Measurements from ENCODE around the gene TAOK2. TPM values are rescaled to one million over a fixed set of nuclear protein-coding genes. Genes with fewer than 3 reads are reported as not detected.

TAOK2 gene
- total and polyA plus RNA-seq, 2 experiments from 2014 or later, result 13.6 to 57.9 TPM

DNA sequence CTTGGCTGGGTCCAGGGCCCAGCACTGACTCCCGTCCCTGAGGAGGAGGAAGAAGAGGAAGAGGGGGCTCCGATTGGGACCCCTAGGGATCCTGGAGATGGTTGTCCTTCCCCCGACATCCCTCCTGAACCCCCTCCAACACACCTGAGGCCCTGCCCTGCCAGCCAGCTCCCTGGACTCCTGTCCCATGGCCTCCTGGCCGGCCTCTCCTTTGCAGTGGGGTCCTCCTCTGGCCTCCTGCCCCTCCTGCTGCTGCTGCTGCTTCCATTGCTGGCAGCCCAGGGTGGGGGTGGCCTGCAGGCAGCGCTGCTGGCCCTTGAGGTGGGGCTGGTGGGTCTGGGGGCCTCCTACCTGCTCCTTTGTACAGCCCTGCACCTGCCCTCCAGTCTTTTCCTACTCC is 13.3 kb downstream of the TAOK2 start:
- H3K9me2 ChIP-seq (ENCODE audit: insufficient read depth), result no peaks in the 10 kb centered on the region
- peaks cover 6% of the 10 kb centered on the region; the same call in 1 of the 2 replicates for H3F3A ChIP-seq (ENCODE audit: insufficient read depth)
- H3K4me2 ChIP-seq (ENCODE audit: unreplicated experiment), result no peak overlapping the region
- no peak overlapping the region for H2AFZ ChIP-seq
- H3K9me3 ChIP-seq (ENCODE audit: low read depth), result no peaks in the 10 kb centered on the region
- no peak for DNase-seq
- H3K4me1 ChIP-seq (ENCODE audit: insufficient read depth), result no peaks in the 10 kb centered on the region
- no peak overlapping the region for H3K27ac ChIP-seq
- no peak overlapping the region for H3K9ac ChIP-seq
- H3K27me3 ChIP-seq (replicated peaks; ENCODE audit: insufficient read depth), result no peaks in the 10 kb centered on the region
- in situ Hi-C loops (cut with MboI), result no loop called here
- H3K79me2 ChIP-seq (ENCODE audit: insufficient read depth), result 0 out of 2 replicates have a peak, but pooled peaks cover 6% of the 10 kb centered on the region
- peaks cover 24% of the 10 kb centered on the region; the same call in 1 of the 2 replicates for H3K36me3 ChIP-seq (ENCODE audit: low read depth)
- TF ChIP-seq EZH2 (IDR thresholded peaks at IDR 0.05; ENCODE audit: insufficient read depth, poor library complexity, severe bottlenecking), result no peak
- no peak for TF ChIP-seq EZH2phosphoT487 (IDR thresholded peaks at IDR 0.05; ENCODE audit: insufficient read depth, low read depth)
- no peak overlapping the region for H3K4me3 ChIP-seq
- no peaks in the 10 kb centered on the region for H4K20me1 ChIP-seq (ENCODE audit: insufficient read depth)
- 100% methylated on average over 4 to 5 of the region's 5 CpGs for WGBS, 2 experiments (ENCODE audit: low coverage in 1 of 2, low lambda C conversion rate in 2 of 2, missing lambda C conversion rate in 2 of 2)

DNA sequence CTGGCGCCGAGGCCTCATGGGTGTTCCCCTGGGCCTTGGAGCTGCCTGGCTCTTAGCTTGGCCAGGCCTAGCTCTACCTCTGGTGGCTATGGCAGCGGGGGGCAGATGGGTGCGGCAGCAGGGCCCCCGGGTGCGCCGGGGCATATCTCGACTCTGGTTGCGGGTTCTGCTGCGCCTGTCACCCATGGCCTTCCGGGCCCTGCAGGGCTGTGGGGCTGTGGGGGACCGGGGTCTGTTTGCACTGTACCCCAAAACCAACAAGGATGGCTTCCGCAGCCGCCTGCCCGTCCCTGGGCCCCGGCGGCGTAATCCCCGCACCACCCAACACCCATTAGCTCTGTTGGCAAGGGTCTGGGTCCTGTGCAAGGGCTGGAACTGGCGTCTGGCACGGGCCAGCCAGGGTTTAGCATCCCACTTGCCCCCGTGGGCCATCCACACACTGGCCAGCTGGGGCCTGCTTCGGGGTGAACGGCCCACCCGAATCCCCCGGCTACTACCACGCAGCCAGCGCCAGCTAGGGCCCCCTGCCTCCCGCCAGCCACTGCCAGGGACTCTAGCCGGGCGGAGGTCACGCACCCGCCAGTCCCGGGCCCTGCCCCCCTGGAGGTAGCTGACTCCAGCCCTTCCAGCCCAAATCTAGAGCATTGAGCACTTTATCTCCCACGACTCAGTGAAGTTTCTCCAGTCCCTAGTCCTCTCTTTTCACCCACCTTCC is 13.9 kb downstream of the TAOK2 start:
- 97 to 99% methylated on average over 28 to 35 of the region's 35 CpGs for WGBS, 2 experiments (ENCODE audit: low coverage in 1 of 2, low lambda C conversion rate in 2 of 2, missing lambda C conversion rate in 2 of 2)
- Histone ChIP-seq H3K9ac (no peak overlapping the region), H3K27ac (no peak overlapping the region), H3K4me3 (no peak overlapping the region), H3K36me3 (ENCODE audit: low read depth) (peaks cover 21% of the 10 kb centered on the region; the same call in 1 of the 2 replicates), H3K79me2 (ENCODE audit: insufficient read depth) (0 out of 2 replicates have a peak, but pooled peaks cover 6% of the 10 kb centered on the region), H3K4me2 (ENCODE audit: unreplicated experiment) (no peak overlapping the region), H3F3A (ENCODE audit: insufficient read depth) (peaks cover 6% of the 10 kb centered on the region; the same call in 1 of the 2 replicates), H3K27me3 (replicated peaks; ENCODE audit: insufficient read depth) (no peaks in the 10 kb centered on the region), H2AFZ (no peak overlapping the region), H4K20me1 (ENCODE audit: insufficient read depth) (no peaks in the 10 kb centered on the region), H3K9me2 (ENCODE audit: insufficient read depth) (no peaks in the 10 kb centered on the region), H3K9me3 (ENCODE audit: low read depth) (no peaks in the 10 kb centered on the region), H3K4me1 (ENCODE audit: insufficient read depth) (no peaks in the 10 kb centered on the region)
- in situ Hi-C loops (cut with MboI), result no loop called here
- no peak for TF ChIP-seq EZH2phosphoT487 (IDR thresholded peaks at IDR 0.05; ENCODE audit: insufficient read depth, low read depth)
- TF ChIP-seq EZH2 (IDR thresholded peaks at IDR 0.05; ENCODE audit: insufficient read depth, poor library complexity, severe bottlenecking), result no peak
- no peak for DNase-seq

DNA sequence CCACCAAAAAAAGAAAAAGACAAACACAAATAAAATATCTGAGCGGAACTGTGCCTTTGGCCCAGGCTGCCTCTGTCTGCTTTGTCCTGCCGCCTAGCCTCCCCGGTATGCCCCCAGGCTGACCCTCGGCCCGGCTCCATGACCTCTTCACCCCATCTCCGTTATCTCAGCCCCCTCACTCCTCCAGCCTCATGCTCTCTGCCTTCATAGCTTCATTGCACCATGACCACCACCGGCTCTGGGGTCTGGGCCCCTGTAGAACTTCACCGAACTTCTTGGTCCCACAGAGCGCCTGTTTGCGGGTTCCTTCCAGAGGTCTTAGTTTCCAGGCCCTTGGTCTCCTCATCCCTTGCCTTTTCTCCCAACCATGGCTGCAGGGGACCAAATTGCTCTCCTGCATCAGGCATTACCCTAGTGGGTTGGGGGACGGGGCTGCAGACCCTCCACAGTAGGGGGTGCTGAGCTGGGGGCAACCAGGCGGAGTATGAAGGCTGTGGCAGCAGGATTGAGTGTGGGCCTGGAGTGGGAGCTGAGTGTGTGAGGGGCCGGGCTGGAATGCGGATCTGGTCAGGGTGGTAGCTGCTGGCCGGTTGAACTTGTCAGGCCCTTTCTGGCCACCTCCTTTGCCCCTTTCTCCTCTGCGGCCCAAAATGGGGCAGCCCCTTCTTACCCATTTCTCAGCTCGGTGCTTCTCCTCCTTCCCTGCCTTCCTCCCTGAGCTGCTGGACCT is 14.8 kb downstream of the TAOK2 start:
- no peaks in the 10 kb centered on the region for H3K9me3 ChIP-seq (ENCODE audit: low read depth)
- no peaks in the 10 kb centered on the region for H4K20me1 ChIP-seq (ENCODE audit: insufficient read depth)
- no peak overlapping the region for H3K4me2 ChIP-seq (ENCODE audit: unreplicated experiment)
- 82 to 84% methylated on average over 17 of the region's 17 CpGs for WGBS, 2 experiments (ENCODE audit: low coverage in 1 of 2, low lambda C conversion rate in 2 of 2, missing lambda C conversion rate in 2 of 2)
- H3K9me2 ChIP-seq (ENCODE audit: insufficient read depth), result no peaks in the 10 kb centered on the region
- TF ChIP-seq EZH2 (IDR thresholded peaks at IDR 0.05; ENCODE audit: insufficient read depth, poor library complexity, severe bottlenecking) (no peak), EZH2phosphoT487 (IDR thresholded peaks at IDR 0.05; ENCODE audit: insufficient read depth, low read depth) (no peak)
- H3K79me2 ChIP-seq (ENCODE audit: insufficient read depth), result 0 out of 2 replicates have a peak, but pooled peaks cover 6% of the 10 kb centered on the region
- H3K4me3 ChIP-seq, result no peak overlapping the region
- no peaks in the 10 kb centered on the region for H3K27me3 ChIP-seq (replicated peaks; ENCODE audit: insufficient read depth)
- in situ Hi-C loops (cut with MboI), result no loop called here
- DNase-seq, result no peak
- H3K27ac ChIP-seq, result no peak overlapping the region
- peaks cover 13% of the 10 kb centered on the region; the same call in 1 of the 2 replicates for H3F3A ChIP-seq (ENCODE audit: insufficient read depth)
- no peak overlapping the region for H2AFZ ChIP-seq
- H3K4me1 ChIP-seq (ENCODE audit: insufficient read depth), result no peaks in the 10 kb centered on the region
- peaks cover 21% of the 10 kb centered on the region; the same call in 1 of the 2 replicates for H3K36me3 ChIP-seq (ENCODE audit: low read depth)
- no peak overlapping the region for H3K9ac ChIP-seq

DNA sequence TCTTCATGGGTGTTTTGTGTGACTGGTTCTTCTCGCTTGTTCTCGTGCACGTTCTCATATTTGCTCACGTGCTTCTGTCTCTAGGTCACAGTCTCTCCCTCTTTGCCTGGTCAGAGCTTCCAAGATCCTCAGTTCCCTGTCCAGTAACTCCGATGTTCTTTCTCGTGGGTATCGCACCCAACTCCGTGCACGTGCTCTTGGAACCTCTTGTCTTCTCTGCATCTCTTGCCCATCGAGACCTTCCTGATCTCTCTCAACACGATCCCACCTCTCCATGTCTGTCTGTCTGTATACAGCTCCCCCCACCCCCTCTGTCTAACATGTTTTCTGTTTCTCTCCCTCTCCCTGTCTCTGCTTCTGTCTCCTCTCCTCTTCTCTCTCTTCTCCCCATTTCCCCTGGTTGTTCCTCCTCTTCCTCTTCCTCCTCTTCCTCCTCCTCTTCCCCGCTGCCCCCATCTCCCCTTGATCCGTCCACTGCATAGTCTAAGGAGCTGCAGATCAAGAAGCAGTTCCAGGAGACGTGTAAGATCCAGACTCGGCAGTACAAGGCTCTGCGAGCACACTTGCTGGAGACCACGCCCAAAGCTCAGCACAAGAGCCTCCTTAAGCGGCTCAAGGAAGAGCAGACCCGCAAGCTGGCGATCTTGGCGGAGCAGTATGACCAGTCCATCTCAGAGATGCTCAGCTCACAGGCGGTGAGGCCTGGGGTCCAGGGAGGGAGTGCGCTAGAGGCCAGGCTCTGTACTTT is 15.6 kb downstream of the TAOK2 start:
- no peak overlapping the region for H2AFZ ChIP-seq
- no peak overlapping the region for H3K4me2 ChIP-seq (ENCODE audit: unreplicated experiment)
- peaks cover 14% of the 10 kb centered on the region; the same call in 1 of the 2 replicates for H3K36me3 ChIP-seq (ENCODE audit: low read depth)
- peaks cover 3% of the 10 kb centered on the region for H3K4me1 ChIP-seq (ENCODE audit: insufficient read depth)
- no peaks in the 10 kb centered on the region for H4K20me1 ChIP-seq (ENCODE audit: insufficient read depth)
- H3K27me3 ChIP-seq (replicated peaks; ENCODE audit: insufficient read depth), result no peaks in the 10 kb centered on the region
- H3K9me2 ChIP-seq (ENCODE audit: insufficient read depth), result no peaks in the 10 kb centered on the region
- no peak overlapping the region for H3K4me3 ChIP-seq
- no peaks in the 10 kb centered on the region for H3K9me3 ChIP-seq (ENCODE audit: low read depth)
- 91 to 92% methylated on average over 23 of the region's 23 CpGs for WGBS, 2 experiments (ENCODE audit: low coverage in 1 of 2, low lambda C conversion rate in 2 of 2, missing lambda C conversion rate in 2 of 2)
- in situ Hi-C loops (cut with MboI), result no loop called here
- H3K9ac ChIP-seq, result no peak overlapping the region
- H3F3A ChIP-seq (ENCODE audit: insufficient read depth), result peaks cover 16% of the 10 kb centered on the region
- DNase-seq, result no peak
- no peak for TF ChIP-seq EZH2phosphoT487 (IDR thresholded peaks at IDR 0.05; ENCODE audit: insufficient read depth, low read depth)
- TF ChIP-seq EZH2 (IDR thresholded peaks at IDR 0.05; ENCODE audit: insufficient read depth, poor library complexity, severe bottlenecking), result no peak
- no peak overlapping the region for H3K27ac ChIP-seq
- 0 out of 2 replicates have a peak, but pooled peaks cover 6% of the 10 kb centered on the region for H3K79me2 ChIP-seq (ENCODE audit: insufficient read depth)

Data from GM23248 (cell line).